ENCODE results near the gene ACOXL. TPM values are rescaled to one million over a fixed set of nuclear protein-coding genes. Genes with fewer than 3 reads are reported as not detected.

ACOXL gene
- total and polyA plus RNA-seq, 10 of the 15 experiments (the other 5 are each of a cell fraction or from before 2014, with no cell fraction given): 0.05 to 1.3 (median 0.71) TPM

DNA sequence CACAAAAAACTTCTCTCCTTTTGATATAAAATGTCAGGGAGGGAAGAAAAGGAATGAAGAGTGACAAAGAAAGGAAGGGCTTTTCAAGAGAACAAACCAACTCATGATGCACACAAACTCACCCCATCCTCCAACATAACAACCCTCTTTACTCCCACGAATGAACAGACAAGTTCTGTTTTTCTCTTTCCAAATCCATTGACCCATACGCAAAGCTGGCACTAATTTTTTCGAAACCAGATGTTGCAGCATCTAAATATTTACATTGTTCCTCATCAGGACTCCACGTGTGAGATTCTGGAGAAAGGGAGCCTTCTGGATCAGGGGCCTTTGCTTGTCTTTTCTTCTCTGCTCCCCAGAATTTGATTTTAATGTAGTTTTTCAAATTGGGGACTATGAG lies 245.0 kb downstream of the ACOXL start:
- no peaks in the 10 kb centered on the region for H3K36me3 ChIP-seq (ENCODE audit: control insufficient read depth in 2 of 2, insufficient read depth in 2 of 2, low read length in 1 of 2)
- H3K4me3 ChIP-seq: no peak overlapping the region
- no peaks in the 10 kb centered on the region for H3K79me2 ChIP-seq (ENCODE audit: control insufficient read depth, insufficient read depth, low read length)
- DNase-seq (ENCODE audit: low read depth, low spot score) (no peak), ATAC-seq (no peak), FAIRE-seq (no peak)
- TF ChIP-seq BACH1 (IDR thresholded peaks at IDR 0.05; ENCODE audit: borderline replicate concordance) (no peak), RB1 (IDR thresholded peaks at IDR 0.05; ENCODE audit: borderline replicate concordance) (no peak), MXI1 (IDR thresholded peaks at IDR 0.05; ENCODE audit: low read depth, low read length) (no peak), ZBTB4 (CRISPR knock-in tag; IDR thresholded peaks at IDR 0.05) (no peak), STAT3 (IDR thresholded peaks at IDR 0.05; ENCODE audit: low read depth, low read length) (no peak), SRF (IDR thresholded peaks at IDR 0.05; ENCODE audit: low read depth in 2 of 2, low read length in 2 of 2) (no peak)
- TF ChIP-seq, protein P1, sequence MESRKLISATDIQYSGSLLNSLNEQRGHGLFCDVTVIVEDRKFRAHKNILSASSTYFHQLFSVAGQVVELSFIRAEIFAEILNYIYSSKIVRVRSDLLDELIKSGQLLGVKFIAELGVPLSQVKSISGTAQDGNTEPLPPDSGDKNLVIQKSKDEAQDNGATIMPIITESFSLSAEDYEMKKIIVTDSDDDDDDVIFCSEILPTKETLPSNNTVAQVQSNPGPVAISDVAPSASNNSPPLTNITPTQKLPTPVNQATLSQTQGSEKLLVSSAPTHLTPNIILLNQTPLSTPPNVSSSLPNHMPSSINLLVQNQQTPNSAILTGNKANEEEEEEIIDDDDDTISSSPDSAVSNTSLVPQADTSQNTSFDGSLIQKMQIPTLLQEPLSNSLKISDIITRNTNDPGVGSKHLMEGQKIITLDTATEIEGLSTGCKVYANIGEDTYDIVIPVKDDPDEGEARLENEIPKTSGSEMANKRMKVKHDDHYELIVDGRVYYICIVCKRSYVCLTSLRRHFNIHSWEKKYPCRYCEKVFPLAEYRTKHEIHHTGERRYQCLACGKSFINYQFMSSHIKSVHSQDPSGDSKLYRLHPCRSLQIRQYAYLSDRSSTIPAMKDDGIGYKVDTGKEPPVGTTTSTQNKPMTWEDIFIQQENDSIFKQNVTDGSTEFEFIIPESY (IDR thresholded peaks at IDR 0.05): no peak
- TF ChIP-seq, protein P2, sequence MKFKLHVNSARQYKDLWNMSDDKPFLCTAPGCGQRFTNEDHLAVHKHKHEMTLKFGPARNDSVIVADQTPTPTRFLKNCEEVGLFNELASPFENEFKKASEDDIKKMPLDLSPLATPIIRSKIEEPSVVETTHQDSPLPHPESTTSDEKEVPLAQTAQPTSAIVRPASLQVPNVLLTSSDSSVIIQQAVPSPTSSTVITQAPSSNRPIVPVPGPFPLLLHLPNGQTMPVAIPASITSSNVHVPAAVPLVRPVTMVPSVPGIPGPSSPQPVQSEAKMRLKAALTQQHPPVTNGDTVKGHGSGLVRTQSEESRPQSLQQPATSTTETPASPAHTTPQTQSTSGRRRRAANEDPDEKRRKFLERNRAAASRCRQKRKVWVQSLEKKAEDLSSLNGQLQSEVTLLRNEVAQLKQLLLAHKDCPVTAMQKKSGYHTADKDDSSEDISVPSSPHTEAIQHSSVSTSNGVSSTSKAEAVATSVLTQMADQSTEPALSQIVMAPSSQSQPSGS (IDR thresholded peaks at IDR 0.05; ENCODE audit: low read length): no peak
- TF ChIP-seq, protein P3, sequence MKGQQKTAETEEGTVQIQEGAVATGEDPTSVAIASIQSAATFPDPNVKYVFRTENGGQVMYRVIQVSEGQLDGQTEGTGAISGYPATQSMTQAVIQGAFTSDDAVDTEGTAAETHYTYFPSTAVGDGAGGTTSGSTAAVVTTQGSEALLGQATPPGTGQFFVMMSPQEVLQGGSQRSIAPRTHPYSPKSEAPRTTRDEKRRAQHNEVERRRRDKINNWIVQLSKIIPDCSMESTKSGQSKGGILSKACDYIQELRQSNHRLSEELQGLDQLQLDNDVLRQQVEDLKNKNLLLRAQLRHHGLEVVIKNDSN (IDR thresholded peaks at IDR 0.05; ENCODE audit: borderline replicate concordance, extremely low read length, insufficient read depth, low read depth, low read length): no peak
- no peaks in the 10 kb centered on the region for H3K4me1 ChIP-seq (ENCODE audit: control insufficient read depth, insufficient read depth, low read length)
- ChIA-PET SMC1A (ENCODE audit: uncharacterized antibody, unreplicated experiment) (no interaction called here), RAD21 (ENCODE audit: unreplicated experiment) (no interaction called here), POLR2A (interaction anchor here (0.7 kb wide), 1 partner anchor 11 kb away, joined by 4 read pairs; no protein-coding TSS in a partner anchor), CTCF (no interaction called here)
- WGBS (ENCODE audit: insufficient coverage, insufficient replicate concordance, low lambda C conversion rate, missing lambda C conversion rate): 38% methylated on average over 4 of the region's 4 CpGs
- H3K27me3 ChIP-seq (replicated peaks in 1 of 2; ENCODE audit: control insufficient read depth in 2 of 2, insufficient read depth in 2 of 2, low read length in 1 of 2): peaks cover 0 to 2% of the 10 kb centered on the region in 2 experiments; a peak in 3 of 4 replicates
- in situ Hi-C loops (cut with MboI): no loop called here
- H3K4me2 ChIP-seq (ENCODE audit: control insufficient read depth, insufficient read depth): no peak overlapping the region
- H3K9ac ChIP-seq (ENCODE audit: control insufficient read depth, insufficient read depth, low read length): no peak overlapping the region
- BruUV-seq (replicated peaks): no TSS peak
- peaks cover 2% of the 10 kb centered on the region; the same call in 1 of the 3 replicates for H3K9me3 ChIP-seq (replicated peaks; ENCODE audit: control insufficient read depth, insufficient read depth, low read length)
- intact Hi-C loops (cut with micrococcal nuclease; ENCODE audit: unreplicated experiment): no loop called here
- H3K27ac ChIP-seq (ENCODE audit: control insufficient read depth, insufficient read depth): no peak overlapping the region
- no peak overlapping the region for H2AFZ ChIP-seq (ENCODE audit: control insufficient read depth, low read depth, low read length)
- H4K20me1 ChIP-seq (ENCODE audit: control insufficient read depth, insufficient read depth): no peaks in the 10 kb centered on the region

Data from GM12878 (cell line).